Measurements from ENCODE around the gene TNFRSF8.
"Not testable (repeated sequence)": the region's sequence is repeated elsewhere in the genome, so short reads cannot be mapped to it uniquely, and the experiment has no call there.

The TNFRSF8 gene

DNA sequence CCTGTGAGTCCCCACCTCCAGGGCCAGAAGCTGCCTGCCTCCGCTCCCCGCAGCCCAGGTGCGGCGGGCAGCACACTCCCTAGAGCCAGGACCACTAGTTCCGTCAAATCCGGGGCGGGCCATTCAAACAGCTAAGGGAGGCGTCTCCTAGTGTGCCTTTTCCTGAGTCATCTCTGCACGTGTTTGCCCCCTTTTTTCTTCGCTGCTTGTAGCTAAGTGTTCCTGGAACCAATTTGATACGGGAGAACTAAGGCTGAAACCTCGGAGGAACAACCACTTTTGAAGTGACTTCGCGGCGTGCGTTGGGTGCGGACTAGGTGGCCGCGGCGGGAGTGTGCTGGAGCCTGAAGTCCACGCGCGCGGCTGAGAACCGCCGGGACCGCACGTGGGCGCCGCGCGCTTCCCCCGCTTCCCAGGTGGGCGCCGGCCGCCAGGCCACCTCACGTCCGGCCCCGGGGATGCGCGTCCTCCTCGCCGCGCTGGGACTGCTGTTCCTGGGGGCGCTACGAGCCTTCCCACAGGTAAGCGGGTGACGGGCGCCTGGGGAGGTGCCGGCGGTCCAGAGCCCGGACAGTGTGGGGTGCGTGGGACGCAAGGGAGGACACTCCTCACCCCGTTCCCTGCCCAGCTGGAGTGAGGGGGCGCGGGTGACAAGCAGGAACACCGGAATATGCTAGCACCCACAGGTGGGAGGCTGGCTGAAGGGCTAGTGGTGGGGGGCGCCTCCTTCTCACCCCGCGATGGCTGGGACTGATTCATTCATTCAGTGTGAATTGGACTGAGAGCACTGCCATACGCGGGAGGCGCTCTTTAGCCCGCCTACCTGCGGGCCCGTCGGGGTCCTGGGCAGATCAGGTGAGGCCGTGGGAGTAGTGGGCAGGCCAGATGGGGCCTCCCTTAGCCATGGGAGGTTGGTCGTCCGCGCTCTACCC, at the start of gene TNFRSF8:
TSS of gene TNFRSF8 (plus strand) at position 163 of the 932 bp plus-strand sequence. CDS start at position 459, 296 bp downstream.
- in situ Hi-C loops (cut with MboI; ENCODE audit: low sequenced_read_pairs): no loop called here

DNA sequence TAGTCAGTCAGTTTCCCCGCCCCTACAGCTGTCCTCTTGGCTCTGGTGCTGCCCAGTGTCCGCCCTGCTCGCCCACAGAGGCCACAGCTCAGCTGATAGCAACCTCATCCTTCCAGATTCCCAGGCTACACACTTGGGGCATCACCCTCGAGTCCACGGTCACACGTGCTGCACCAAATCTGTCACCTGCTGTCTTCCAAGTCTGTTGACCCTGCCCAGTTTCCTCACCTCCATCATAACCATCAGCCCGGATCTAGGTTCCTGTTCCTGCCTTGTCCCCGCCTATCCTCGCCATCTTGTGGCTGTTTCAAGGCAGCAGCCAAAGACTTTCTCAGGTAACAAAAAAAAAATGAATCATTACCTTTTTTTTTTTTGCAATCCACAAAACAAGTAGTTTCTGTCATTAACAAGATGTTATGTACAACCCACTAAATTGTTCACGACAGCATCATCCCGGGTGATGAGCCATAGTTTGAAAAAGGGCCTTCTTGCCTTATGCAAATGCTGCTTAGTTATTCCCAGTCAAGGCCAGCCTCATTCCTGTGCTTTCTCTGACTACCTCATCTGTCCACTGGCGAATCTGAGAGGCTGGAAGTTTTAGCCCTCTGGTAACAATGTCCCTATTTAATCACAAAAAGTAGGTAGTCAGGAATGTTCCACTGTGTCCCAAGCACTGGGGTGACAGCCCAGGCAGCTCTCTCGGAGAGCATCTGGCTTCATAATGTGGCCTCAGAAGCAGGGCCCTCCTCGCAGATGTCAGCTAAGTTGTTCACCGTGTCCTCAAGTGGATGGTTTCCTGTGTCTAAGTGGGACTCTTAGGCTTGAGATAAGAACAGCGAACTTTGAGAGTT, 48.7 kb upstream of the TNFRSF8 start:
- in situ Hi-C loops (cut with MboI; ENCODE audit: low sequenced_read_pairs): no loop called here

DNA sequence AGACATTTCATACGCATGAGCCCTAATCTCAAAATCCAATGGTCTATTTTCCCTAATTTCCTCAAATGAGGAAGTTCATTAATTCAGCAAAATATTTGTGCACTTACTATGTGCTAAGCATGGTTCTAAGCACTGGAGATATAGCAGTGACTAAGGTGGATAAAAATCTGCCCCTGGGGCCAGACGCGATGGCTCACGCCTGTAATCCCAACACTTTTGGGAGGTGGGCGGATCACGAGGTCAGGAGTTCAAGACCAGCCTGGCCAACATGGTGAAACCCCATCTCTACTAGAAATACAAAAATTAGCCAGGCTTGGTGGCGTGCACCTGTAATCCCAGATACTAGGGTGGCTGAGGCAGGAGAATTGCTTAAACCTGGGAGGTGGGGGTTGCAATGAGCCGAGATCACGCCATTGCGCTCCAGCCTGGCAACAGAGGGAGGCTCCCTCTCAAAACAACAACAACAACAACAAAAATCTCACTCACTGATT, 48.1 kb upstream of the TNFRSF8 start:
- in situ Hi-C loops (cut with MboI; ENCODE audit: low sequenced_read_pairs): no loop called here

DNA sequence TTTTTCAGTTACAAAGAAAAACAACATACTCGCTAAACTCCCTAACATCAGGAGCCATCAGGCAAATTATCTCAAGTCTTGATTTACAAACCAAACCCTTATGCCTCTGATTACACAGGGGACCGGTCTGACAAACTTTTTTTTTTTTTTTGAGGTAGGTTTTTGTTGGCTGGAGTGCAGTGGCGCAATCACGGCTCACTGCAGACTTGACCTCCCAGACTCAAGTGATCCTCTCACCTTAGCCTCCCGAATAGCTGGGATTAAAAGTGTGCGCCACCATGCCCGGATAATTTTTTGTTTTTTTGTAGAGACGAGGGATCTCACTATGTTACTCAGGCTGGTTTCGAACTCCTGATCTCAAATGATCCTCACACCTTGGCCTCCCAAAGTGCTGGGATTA, 47.6 kb upstream of the TNFRSF8 start:
- in situ Hi-C loops (cut with MboI; ENCODE audit: low sequenced_read_pairs): no loop called here

DNA sequence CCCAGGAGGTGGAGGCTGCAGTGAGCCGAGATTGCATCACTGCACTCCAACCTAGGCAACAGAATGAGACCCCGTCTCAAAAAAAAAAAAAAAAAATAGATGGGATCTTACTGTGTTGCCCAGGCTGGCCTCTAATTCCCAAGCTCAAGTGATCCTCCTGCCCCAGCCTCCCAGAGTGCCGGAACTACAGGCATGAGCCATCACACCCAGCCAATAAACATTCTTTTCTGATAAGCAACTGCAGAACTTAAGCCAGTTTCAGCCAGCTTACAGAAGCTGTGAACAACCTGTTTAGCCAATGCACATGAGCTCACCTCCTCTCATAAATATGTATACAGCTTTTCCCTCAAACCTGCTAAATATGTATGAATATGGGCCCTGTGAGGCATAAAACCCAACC, 46.9 kb upstream of the TNFRSF8 start:
- in situ Hi-C loops (cut with MboI; ENCODE audit: low sequenced_read_pairs): no loop called here

DNA sequence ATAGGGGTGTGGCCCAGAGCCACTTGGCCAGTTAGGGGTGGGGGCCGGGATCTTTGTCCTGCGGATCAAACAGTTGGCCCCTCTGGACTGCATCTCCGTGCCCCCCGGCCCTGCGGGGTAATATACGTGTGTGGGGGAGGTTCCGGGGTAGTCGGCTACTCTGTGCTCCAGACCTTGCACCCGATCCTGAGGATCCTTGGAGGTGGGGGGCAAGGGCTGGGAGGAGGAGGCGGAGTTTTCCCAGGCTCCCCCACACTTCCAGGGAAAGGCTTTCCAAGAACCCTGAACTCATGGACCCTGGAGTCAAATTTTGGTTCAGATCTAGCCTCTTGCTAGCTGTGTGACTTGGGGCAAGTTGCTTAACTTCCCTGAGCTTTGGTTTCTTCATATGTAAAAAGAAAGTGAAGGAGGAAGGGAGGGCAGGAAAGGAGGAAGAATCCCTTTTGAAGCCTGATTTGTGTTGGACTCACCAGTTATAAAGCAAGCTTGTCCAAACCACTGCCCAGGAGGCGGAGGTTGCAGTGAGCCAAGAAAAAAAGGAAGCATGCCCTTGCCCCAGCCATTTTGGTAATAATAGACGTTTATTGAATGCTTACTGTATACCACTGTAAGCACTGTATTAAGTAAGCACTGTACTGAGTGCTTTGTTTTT, 43.1 kb upstream of the TNFRSF8 start:
- in situ Hi-C loops (cut with MboI; ENCODE audit: low sequenced_read_pairs): no loop called here

DNA sequence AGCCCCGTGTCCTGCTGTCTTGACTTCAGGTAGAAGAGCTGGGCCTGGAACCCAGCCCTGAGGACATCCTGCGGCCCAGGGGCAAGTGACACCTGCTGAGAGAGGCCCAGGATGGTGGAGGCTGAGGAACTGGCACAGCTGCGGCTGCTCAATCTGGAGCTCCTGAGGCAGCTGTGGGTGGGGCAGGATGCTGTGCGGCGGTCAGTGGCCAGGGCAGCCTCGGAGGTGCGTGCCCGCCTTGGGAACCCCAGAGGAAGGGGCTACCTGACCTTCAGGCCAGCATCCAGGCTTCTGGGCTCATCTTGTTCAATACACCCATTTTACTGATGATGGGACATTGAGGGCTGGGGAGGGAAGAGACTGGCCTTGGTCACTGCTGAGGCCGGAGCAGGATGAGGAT, 41.5 kb upstream of the TNFRSF8 start:
- in situ Hi-C loops (cut with MboI; ENCODE audit: low sequenced_read_pairs): no loop called here

DNA sequence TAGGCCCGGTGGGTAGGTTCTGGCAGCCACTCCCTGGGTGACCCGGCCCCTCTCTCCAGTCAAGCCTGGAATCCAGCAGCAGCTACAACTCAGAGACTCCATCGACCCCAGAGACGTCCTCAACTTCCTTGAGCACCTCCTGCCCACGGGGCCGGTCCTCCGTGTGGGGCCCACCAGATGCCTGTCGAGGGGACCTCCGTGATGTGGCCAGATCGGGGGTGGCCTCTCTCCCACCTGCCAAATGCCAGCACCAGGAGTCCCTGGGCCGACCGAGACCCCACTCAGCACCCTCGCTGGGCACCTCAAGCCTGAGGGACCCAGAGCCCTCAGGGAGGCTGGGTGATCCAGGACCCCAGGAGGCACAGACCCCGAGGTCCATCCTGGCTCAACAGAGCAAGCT, 41.1 kb upstream of the TNFRSF8 start:
- in situ Hi-C loops (cut with MboI; ENCODE audit: low sequenced_read_pairs): no loop called here

DNA sequence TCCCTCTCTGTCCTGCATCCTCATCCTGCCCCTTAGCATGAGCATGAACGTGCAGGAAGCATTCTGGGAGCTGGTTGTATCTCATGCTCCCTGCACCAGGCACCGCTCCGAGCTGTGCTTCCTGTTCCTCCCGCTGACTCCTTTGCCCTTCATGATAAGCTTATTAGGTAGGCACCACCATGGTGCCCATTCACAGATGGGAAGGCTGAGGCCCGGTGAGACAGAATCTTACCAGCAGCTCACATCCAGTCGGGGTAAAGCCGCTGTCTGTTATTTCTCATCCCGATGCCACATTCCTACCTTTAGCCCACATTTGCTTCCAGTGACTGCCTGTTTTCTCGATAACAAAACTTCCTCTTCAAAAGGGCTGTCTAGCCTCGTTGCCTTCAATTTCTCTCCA, 36.5 kb upstream of the TNFRSF8 start:
- in situ Hi-C loops (cut with MboI; ENCODE audit: low sequenced_read_pairs): no loop called here

DNA sequence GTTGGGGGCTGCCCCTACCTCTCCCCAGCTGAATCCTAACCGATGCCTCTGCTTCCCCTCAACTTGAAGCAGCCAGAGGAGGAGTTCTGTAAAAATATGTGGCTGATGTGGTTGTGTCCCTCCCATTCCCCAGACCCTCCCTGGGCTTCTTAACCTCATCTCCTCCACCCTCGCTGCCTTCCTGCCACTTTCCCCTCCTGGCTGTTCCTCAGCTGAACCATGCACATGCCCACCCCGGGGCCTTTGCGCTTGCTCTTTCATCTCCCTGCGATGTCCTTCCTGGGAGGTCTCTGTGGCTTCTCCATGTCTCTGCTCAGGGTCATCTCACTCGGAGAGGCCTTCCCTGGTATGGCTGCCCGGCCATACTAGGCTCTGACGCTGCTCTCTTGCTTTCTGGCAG, 34.9 kb upstream of the TNFRSF8 start:
- in situ Hi-C loops (cut with MboI; ENCODE audit: low sequenced_read_pairs): no loop called here

DNA sequence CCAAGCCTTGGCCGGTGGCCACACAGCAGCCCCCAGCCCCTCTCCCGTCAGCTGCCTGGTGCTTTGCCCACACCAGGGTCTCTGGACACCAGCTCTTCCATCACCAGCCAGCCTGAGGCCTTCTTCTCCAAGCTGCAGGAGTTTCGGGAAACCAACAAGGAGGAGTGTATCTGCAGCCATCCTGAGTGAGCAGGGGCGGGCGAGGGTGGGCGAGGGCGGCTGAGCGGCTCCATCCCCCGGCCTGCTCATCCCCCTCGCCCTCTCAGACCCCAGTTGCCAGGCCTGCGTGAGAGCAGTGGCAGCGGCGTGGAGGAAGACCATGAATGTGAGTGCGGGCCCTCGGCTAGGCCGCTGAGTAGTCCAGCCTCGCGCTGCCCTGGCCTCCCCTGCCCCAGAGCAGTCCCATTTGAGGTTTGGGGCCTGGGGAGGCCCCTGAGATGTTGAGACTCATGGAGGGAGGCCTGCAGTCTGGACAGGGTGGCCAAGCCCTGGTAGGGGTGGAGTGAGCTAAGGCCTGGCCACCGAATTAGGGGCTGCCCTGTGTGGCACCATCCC, 34.1 kb upstream of the TNFRSF8 start:
- in situ Hi-C loops (cut with MboI; ENCODE audit: low sequenced_read_pairs): no loop called here

DNA sequence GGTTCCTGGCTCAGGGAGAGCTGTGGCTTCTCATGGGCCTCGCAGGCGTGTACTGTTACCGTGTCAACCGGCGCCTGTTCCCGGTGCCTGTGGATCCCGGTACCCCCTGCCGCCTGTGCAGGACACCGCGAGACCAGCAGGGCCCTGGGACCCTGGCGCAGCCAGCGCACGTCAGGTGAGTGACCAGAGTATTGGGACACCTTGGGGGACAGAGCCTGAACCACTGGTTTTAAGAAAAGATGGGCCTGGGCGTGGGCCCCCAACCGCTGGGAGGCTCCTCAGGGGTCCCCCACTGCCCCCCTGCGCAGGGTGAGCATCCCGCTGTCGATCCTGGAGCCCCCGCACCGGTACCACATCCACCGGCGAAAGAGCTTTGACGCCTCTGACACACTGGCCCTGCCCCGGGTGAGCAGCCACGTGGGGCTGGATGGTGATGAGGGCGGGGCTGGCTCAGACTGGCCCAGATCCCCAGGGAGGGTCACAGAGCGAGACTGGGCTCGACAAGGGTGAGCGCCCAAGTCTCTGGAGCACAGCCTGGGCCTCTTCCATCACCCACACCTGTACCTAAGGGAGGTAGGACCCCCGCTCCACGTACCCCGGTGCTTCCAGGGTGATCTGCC, 33.3 kb upstream of the TNFRSF8 start:
- in situ Hi-C loops (cut with MboI; ENCODE audit: low sequenced_read_pairs): no loop called here

DNA sequence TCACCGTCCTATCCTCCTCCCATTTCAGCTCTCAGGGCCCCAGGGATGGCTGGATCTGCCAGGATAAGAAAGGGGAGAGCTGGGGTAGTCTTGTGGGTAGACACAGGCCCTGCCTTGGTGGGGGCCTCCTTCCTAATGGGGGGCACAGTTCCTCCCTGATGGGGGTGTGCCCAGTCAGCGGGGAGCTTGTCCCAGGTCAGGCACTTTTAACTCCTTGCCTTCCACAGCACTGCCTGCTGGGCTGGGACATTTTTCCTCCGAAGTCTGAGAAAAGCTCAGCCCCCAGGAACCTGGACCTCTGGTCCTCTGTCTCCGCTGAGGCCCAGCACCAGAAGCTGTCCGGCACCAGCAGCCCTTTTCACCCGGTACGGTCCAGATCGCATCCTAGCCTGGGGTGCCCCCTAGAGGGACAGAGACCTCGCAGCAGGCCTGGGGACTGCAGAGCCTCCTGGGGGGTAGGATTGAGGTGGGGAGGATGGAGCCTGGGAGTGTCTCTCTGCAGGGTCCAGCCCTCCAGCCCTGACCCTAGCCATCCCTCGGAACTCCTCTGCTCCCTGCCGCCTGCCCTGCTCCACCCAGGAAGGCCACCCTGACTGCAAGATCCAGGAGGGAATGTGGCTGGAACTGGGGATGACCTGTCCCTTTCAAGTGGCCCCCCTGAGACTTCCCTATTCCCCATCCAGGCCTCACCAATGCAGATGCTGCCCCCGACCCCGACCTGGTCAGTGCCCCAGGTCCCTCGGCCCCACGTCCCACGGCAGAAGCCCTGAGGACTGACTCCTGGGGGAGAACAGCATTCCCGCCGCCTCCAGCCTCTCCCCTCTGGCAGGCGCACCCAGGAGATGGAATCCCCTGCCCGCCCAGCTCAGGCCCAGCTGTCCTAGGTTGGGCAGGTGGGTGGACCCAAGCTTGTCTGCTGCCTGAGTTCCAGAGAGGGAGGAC, 31.8 kb upstream of the TNFRSF8 start:
- in situ Hi-C loops (cut with MboI; ENCODE audit: low sequenced_read_pairs): no loop called here

DNA sequence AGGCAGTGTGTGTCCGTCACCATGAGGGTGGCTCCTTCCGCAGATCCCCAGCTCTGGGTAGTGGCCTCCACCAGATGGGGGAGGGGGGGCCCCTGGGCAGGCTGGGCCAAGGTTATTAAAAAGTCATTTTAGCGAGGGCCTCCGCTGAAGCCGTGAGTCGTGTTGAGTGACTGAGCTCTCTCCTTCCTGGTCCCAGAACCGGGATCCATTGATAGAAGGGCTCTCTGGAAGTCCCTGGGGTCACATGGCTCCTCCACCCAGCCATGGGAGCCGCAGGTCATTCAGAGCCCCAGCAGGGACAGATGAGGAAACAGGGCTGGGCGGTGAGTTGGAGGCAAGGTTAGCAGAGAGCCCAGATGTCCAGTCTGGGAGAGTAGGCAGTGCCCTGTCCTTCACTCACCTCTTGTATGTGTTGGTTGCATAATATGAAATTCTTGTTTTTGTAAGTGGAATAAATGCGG, 30.9 kb upstream of the TNFRSF8 start:
- in situ Hi-C loops (cut with MboI; ENCODE audit: low sequenced_read_pairs): no loop called here

DNA sequence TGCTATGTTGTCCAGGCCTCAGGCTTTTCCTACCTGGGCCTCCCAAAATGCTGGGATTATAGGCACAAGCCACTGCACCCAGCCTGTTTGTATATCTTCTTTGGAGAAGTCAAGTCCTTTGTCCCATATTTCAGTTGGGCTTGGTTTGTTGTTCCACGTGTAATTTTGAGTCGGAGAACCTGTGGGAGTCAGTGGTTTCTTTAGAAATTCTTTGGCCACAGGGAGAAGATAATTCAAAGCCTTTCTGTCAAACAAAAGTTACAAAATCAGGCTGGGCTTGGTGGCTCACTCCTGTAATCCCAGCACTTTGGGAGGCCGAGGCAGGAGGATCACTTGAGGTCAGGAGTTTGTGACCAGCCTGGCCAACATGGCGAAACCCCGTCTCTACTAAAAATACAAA, 29.7 kb upstream of the TNFRSF8 start:
- in situ Hi-C loops (cut with MboI; ENCODE audit: low sequenced_read_pairs): not testable (repeated sequence)

DNA sequence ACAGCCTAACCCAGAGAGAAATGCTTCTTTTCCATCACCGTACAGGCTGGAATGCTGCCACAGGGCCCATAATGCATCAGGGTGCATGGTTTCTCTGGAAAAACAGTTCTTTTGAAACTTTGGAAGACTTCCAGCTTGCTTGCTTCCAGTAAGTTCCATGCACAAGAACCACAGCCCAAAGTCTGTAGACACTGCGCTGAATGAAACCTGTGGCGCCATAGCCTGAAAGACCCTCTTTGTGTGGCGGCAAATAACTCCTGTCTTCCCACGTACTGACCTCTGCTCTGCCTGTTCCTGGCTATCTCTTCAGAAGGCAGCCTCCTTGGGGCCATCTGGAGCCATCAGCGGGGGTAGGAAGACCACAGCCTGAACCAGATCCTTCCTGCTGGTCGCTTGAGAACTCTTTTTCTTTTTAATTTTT, 28.7 kb upstream of the TNFRSF8 start:
- in situ Hi-C loops (cut with MboI; ENCODE audit: low sequenced_read_pairs): no loop called here

DNA sequence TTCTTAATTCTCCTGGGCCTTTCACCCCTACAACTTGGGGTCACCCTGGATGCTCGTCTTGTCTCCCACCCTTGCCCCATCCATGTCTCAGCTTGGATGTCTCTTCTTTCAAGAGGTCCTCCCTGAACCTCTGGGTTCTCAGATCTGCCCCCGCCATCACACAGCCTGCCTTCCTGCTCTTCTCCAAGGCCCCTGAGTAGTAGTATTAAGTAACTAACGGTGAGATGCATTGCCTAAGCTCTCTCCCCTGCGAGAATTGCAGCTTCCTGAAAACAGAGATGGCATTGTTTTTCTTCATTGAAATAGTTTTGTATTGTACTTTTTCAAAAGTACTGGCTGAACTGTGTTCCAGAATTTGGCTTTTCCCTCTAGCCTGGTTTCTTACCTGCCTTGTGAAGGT, 27.8 kb upstream of the TNFRSF8 start:
- in situ Hi-C loops (cut with MboI; ENCODE audit: low sequenced_read_pairs): no loop called here

DNA sequence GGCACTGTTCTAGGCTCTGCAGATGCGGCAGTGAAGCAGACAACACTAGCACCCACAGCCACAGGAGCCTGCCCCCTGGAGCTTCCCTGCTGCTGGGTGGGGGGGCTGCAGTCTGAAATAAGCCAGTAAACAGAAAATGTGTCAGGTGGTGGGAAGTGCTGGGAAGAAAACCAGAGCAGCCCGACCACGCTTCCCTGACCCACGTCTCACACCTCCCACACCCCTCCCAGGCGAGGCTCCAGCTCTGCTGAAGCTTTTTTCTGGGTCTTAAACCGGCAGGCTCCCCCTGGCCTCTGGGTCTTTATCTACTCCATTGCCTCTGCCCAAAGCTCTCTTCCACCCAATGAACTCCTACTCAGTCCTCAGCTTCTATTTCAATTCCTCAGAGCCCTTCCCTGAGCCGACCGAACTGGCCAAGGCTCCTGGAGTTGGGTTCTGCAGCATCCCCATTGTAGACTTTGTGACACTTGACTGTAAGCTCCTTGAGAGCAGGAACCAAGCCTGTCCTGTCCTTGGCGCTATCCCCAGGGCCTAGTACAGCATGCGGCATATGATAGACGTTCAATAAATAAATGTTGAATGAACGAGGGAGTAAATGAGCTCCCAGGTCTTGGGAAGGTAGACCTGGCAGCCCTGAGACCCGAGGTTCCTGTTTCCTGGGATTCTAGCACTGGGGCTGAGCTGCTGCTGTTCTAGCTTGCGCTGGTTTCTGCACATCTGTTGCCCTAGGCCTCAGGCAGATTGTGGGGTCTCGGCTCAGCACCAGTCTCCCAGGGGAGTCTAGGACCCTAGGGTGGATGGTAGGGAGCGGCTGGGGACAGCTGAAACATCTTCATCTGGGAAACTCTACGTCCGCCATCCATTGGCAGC, 25.4 kb upstream of the TNFRSF8 start:
- in situ Hi-C loops (cut with MboI; ENCODE audit: low sequenced_read_pairs): no loop called here
